GM19324 (cell line): ENCODE measurements around the gene CYLD.

Source experiments
- ATAC-seq: cut with Tn5 transposase; IDR thresholded peaks from one replicate; pipeline ENCODE4 v1.9.1; 2021; ENCODE audit warnings: mild to moderate bottlenecking, moderate library complexity; ENCODE audit not compliant: unreplicated experiment, low FRiP score

CYLD gene

DNA sequence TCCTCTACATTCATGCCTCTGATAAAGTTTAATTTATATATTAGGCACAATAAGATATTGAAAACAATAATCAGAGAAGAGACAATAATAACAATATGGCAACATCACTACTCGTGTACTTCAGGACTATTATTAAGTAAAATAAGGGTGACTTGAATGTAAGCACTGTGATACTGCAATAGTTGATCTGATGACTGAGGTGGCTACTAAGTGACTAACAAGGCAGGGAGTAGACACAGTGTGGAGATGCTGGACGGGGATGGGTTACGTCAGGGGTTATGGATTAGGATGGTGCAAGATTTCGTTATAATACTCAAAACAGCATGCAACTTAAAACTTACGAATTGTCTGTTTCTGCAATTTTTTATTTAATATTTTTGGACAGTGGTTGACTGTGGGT, 32.5 kb downstream of the CYLD start:
- no peak for ATAC-seq

- no peak for ATAC-seq
Observed at GRCh38 chr16:50774960-50775359, 33.1 kb downstream of the CYLD start.

DNA sequence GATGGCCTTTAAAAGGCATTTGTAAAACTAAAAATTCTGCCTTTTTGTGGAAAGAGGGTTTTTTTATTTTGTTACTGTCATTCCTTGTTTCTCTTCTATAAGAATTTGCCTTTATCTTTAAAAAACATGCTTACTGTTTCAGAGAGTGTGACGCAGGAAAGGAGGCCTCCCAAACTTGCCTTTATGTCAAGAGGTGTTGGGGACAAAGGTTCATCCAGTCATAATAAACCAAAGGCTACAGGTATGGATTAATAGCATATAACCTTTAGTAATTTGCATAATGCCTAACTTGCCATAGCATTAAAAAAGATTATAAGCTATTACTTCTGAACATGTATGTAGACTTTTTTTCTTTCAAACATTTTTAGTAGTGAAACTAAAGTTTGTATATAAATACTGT, 34.2 kb downstream of the CYLD start:
- no peak for ATAC-seq

DNA sequence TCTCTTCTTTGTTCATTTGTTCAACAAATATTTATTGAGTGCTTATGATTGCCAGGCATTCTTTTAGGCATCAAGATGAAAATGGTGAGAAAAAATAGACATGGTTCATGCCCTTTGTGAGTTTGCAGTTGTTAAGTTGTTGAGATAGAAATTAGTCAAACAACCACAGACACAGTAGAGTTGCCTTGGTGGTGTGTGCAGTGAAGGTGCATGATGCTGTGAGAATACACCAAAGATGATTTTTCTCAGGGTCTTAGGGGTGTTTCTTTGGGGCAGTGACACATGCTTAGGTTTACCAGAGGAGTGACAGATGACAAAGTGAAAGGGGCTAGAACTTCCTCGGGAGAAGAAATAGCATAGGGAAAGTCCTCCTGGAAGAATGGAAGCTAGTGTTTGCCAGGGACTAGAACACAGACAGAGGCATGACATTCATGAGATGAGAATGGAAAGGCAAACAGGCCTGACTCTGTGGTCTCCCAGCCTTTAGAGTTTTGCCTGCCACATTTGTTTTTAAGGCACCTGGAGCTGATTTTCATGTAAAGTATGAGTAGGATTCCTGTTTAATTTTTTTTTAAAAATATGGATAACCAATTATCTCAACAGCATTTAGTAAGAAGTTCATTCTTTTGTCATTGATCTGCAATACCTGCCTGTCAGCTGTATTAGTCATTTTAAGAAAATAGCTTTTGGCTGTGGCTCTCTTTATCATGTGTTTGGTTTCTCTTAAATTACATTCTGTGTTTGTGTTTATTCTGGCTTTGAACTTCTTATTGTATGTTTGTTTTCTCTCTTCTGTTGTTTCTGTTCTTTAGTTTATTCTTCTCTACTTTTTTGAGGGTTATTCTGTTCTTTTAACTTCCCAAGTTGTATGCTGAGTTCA, 36.6 kb downstream of the CYLD start:
- ATAC-seq, result no peak

DNA sequence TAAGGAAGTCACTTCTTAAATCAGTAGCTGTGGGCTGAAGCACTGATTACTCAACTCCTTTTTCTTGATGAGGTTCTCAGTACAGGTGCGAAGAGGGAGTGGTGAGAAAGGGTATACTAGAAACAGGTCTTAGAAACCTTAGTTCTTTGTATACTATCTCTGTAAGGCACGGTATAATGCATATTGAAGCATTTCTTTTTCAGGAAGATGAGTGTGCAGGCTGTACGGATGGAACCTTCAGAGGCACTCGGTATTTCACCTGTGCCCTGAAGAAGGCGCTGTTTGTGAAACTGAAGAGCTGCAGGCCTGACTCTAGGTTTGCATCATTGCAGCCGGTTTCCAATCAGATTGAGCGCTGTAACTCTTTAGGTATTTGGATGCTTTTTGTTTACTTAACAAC, 39.2 kb downstream of the CYLD start:
- no peak for ATAC-seq

- no peak for ATAC-seq
Observed at GRCh38 chr16:50781518-50781917, 39.6 kb downstream of the CYLD start.

DNA sequence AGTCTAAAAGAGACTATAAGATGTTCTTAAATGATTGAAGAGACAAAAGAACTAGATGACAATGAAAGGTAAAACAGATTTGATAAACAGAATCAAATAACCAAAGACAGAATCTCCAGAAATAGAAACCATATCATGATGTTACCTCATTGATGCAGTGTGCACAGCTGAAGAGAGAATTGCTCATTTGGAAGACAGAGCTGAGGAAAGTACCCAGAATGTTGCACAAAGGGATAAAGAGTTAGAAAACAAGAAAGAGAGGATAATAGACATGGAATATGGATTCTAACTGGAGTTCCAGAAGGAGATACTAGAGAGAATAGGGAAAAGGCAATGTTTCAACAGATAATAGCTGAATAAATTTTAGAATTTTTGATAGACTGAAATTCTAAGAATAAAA, 47.9 kb downstream of the CYLD start:
- no peak for ATAC-seq

DNA sequence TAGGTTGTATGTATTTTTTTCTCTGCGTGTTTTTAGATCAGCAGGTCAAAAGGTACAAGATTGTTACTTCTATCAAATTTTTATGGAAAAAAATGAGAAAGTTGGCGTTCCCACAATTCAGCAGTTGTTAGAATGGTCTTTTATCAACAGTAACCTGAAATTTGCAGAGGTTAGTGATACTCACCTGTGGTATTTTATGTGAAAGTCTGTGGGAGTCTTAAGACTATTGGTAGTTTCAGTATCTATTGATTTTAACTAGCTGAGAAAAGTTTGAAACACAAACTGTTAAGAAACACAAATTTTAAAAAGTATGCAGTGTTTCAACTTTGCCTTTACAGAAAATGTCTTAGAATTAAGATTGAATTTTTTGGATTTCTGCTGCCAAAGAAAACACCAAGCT, 49.6 kb downstream of the CYLD start:
- no peak for ATAC-seq

DNA sequence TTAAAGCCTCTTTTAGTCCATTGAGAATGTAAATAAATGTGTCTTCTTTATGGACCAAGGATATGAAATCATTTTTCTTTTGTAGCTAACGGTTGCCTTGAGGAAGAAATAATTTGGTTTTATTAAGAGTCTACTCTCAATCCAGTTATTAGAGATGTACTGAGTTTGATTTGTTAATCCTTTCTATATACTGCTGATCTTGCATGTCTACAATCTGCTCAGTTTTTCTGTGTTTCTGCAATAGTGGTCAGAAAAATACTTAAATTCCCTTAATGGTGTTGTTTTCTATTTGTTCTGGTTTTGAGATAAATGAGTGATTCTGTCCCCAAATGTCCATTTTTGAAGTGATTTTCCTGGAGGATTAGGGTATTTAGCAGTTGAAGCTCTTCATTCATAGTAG, 54.9 kb downstream of the CYLD start:
- ATAC-seq, result no peak

GRCh38 chr16:50797456-50797855, 55.6 kb downstream of the CYLD start:
- ATAC-seq, result no peak

- ATAC-seq, result no peak
Observed at GRCh38 chr16:50800074-50800473, 58.2 kb downstream of the CYLD start.

GRCh38 chr16:50801036-50801435, 59.1 kb downstream of the CYLD start:
- no peak for ATAC-seq

GRCh38 chr16:50802000-50802399, 60.1 kb downstream of the CYLD start:
- no peak for ATAC-seq

DNA sequence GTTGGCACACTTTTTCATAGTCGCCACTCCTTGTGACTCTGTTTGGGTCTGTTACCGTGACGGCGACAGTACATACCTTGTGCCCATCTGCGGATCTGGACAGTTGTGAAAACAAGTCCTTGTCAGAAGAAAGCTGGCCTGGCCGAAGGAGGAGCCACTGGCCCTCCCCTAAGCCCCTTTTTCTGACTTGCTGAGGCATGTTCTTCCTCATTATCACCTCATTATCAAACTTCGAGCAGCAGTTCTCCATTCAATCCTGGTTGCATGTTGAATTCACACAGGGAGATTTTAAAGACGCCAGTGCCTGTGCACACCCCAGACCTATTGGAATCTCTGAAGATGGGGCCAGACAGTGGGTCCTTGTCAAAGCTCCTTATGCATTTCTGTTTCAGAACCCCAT, 61.1 kb downstream of the CYLD start:
- no peak for ATAC-seq

- ATAC-seq, result no peak
Observed at GRCh38 chr16:50804290-50804907, 62.5 kb downstream of the CYLD start.

DNA sequence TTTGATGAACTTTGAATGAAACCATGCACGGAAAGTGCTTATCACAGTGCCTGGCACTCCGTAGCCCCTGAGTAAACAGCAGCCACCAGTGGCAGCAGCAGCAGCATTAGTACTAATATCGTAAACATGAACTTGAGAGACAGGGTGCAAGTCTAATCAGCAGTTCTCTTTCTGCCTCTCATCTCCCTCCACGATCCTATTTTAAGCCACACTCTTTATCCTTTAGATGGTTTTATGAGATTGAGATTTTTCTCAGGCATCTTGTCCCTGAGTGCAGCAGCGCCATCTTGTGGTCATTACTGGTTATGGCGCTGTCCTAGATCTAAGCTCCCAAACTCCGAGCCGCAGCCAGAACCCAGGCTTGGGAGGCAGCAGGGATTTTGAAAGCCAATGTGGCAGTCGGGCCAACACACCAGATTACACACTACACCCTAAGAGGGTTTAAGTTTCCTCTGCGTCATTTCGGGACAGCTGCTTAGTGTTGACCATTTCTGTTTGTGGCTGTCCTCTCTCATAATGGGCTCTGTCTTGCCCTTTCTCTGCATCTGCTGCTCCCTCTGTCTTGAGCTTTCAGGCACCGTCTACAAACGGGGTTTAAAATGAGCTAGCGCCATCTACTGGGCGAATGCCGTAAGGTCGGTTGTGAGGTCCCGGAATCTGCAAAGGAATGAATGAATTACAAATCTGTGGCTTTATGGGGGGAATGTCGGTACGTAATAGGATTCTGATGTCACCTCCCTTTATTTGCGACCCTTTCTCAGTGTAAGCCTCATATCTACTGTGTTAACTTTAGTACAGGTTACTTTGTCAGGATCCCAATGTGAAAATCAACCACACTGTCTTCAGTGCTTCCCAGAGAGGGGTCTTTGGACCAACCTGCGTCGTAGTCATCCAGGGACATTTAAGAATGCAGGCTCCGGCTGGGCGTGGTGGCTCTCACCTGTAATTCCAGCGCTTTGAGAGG, 64.5 kb downstream of the CYLD start:
- peak; percentile 72 for ATAC-seq

GRCh38 chr16:50808929-50809538, 67.1 kb downstream of the CYLD start:
- no peak for ATAC-seq

GRCh38 chr16:50809561-50809960, 67.7 kb downstream of the CYLD start:
- ATAC-seq, result no peak

DNA sequence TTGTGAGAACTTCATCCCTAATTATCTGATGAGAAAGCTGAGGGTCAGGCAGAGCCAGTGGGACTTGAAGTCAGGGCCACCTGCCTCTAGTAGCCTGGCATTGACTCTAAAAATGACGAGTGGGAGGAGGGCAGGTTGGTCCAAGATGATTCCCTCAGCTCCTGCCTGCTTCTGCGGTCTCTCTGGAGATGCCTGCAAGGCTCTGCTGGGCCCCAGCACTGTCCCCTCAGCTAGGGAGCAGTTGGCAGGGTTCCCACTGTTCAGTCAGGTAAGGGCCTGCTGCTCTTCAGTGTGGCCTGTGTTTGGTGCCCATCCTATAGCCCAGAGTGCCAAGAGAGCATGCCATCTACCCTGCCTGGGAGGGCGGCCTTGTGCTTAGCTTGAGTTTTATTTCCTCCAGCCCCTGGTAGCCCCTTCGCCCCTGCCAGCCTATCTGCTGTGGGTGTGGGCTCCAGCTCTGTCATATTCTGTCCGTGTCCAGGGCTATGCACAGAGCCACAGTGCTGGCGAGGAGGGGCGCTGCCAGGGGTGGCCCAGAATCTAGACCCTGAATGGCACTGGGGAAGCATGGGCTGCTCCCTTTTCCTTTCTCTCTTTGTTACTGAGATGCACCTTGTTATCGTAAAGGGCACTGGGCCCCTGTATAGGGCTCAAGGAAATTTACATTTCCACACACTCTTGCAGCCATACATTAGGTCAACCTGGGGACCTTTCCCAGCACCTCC, 68.5 kb downstream of the CYLD start:
- ATAC-seq, result no peak

- ATAC-seq, result no peak
Observed at GRCh38 chr16:50812046-50812445, 70.2 kb downstream of the CYLD start.
